ENCODE measurements around the gene LIN54. TPM values are rescaled to one million over a fixed set of nuclear protein-coding genes. Genes with fewer than 3 reads are reported as not detected.
"Not testable (repeated sequence)": the region's sequence is repeated elsewhere in the genome, so short reads cannot be mapped to it uniquely, and the experiment has no call there.

The LIN54 gene
- total and polyA plus RNA-seq, 5 donors = 2.2 to 7.7 (median 7.3) TPM

- intact Hi-C loops (cut with DNase I) = loop anchor here in 2 of 4 donors (2.0 to 10.0 kb wide), 3 partner anchors 23 to 117 kb away; partner anchors contain the start of genes COPS4 (in 1 of the 2) and SEC31A (in 1 of the 2)
- ATAC-seq = peak; percentile 0 to 2
- H3K9me3 ChIP-seq (ENCODE audit: control insufficient read depth, low read length) = no peaks in the 10 kb centered on the region
- H3K4me3 ChIP-seq (ENCODE audit: low read length) = peak overlapping the region; percentile 68
- H3K27me3 ChIP-seq (ENCODE audit: control insufficient read depth, insufficient read depth) = no peaks in the 10 kb centered on the region
- peak overlapping the region; percentile 58 for H3K27ac ChIP-seq (ENCODE audit: low read length)
- under 1% methylated on average over 43 of the region's 43 CpGs for WGBS
- no peaks in the 10 kb centered on the region for H3K4me1 ChIP-seq (ENCODE audit: control insufficient read depth, insufficient read depth, low read length)
- peak; percentile 41 to 70 (median 64) for DNase-seq
Observed at GRCh38 chr4:83012200-83012686, 1.6 kb upstream of the LIN54 start.

DNA sequence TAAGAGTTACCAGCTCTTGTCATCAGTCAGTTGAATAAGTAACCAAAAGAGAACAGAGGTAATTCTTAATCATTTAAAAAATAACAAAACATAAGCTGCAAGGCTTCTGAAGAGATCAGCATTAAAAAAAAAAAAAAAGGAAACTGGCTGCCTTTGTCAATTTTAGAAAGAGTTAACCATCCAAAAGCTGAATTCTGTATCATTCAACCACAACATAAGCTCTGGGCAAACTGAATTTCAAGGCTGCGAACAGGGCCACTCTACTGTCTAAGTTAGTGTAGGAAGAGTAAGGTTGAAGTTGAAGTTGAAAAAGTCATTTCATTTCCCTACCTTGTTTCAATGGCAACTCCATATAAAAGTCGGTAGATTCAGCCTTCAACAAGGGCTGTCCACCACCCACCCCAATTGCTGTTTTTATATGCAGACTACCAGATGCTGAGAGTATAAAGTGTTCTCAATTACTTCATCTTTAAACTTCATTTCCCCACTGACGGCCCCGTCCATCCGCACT, 1.1 kb upstream of the LIN54 start:
- Histone ChIP-seq H3K4me3 (ENCODE audit: low read length) (peak overlapping the region; percentile 68), H3K4me1 (ENCODE audit: control insufficient read depth, insufficient read depth, low read length) (no peaks in the 10 kb centered on the region), H3K27me3 (ENCODE audit: control insufficient read depth, insufficient read depth) (no peaks in the 10 kb centered on the region), H3K27ac (ENCODE audit: low read length) (peak overlapping the region; percentile 58), H3K9me3 (ENCODE audit: control insufficient read depth, low read length) (no peaks in the 10 kb centered on the region)
- ATAC-seq (no peak), DNase-seq (no peak)
- whole genome bisulfite sequencing = 2% methylated on average over 5 of the region's 5 CpGs
- intact Hi-C loops (cut with DNase I) = loop anchor here in 2 of 4 donors (2.0 to 10.0 kb wide), 3 partner anchors 23 to 117 kb away; partner anchors contain the start of genes COPS4 (in 1 of the 2) and SEC31A (in 1 of the 2)

GRCh38 chr4:83010111-83010521, 507 bp downstream of the LIN54 start:
- Histone ChIP-seq H3K27ac (ENCODE audit: low read length) (peak overlapping the region; percentile 68), H3K9me3 (ENCODE audit: control insufficient read depth, low read length) (no peaks in the 10 kb centered on the region), H3K4me3 (ENCODE audit: low read length) (peak overlapping the region; percentile 79), H3K27me3 (ENCODE audit: control insufficient read depth, insufficient read depth) (no peaks in the 10 kb centered on the region), H3K4me1 (ENCODE audit: control insufficient read depth, insufficient read depth, low read length) (no peaks in the 10 kb centered on the region)
- ATAC-seq (no peak), DNase-seq (no peak)
- WGBS = under 1% methylated on average over 14 of the region's 14 CpGs
- intact Hi-C loops (cut with DNase I) = loop anchor here in 2 of 4 donors (5.0 to 10.0 kb wide), 2 partner anchors 113 to 115 kb away; partner anchors contain the start of gene SEC31A (in 1 of the 2)

GRCh38 chr4:83009529-83009928, 1.1 kb downstream of the LIN54 start:
- Histone ChIP-seq H3K27ac (ENCODE audit: low read length) (no peak overlapping the region), H3K4me3 (ENCODE audit: low read length) (peak overlapping the region; percentile 79), H3K9me3 (ENCODE audit: control insufficient read depth, low read length) (no peaks in the 10 kb centered on the region), H3K27me3 (ENCODE audit: control insufficient read depth, insufficient read depth) (no peaks in the 10 kb centered on the region), H3K4me1 (ENCODE audit: control insufficient read depth, insufficient read depth, low read length) (no peaks in the 10 kb centered on the region)
- intact Hi-C loops (cut with DNase I) = no loop called here
- DNase-seq (no peak), ATAC-seq (no peak)
- WGBS = 70% methylated on average over 3 of the region's 3 CpGs

DNA sequence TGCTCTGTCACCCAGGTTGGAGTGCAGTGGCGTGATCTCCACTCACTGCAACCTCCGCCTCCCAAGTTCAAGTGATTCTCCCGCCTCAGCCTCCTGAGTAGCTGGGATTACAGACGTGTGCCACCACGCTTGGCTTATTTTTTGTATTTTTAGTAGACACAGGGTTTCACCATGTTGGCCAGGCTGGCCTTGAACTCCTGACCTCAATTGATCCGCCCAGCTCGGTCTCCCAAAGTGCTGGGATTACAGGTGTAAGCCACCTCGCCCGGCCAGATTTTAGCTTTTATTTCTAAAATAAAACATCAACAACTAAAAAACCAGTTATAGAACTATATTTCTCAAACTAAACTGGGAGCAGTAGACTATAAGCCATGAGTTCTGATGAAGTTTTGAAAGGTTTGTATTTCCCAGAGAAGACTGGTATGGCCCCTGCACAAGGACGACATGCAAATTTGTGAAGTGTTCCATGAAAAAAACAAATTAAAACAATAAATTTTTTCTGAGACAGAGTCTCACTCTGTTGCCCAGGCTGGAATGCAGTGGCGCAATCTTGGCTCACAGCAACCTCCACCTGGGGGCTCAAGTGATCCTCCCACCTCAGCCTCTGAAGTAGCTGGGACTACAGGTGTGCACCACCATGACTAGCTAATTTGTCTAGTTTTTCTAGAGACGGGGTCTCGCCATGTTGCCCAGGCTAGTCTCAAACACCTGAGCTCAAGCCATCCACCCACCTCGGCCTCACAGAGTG, 7.4 kb downstream of the LIN54 start:
- H3K27ac ChIP-seq (ENCODE audit: low read length); H3K4me1 ChIP-seq (ENCODE audit: control insufficient read depth, insufficient read depth, low read length); H3K9me3 ChIP-seq (ENCODE audit: control insufficient read depth, low read length); intact Hi-C loops (cut with DNase I); H3K4me3 ChIP-seq (ENCODE audit: low read length); DNase-seq; ATAC-seq; H3K27me3 ChIP-seq (ENCODE audit: control insufficient read depth, insufficient read depth): not testable (repeated sequence)
- WGBS = 91% methylated on average over 14 of the region's 14 CpGs

GRCh38 chr4:83002329-83002728, 8.3 kb downstream of the LIN54 start:
- Histone ChIP-seq H3K27me3 (ENCODE audit: control insufficient read depth, insufficient read depth) (no peaks in the 10 kb centered on the region), H3K4me3 (ENCODE audit: low read length) (no peak overlapping the region), H3K9me3 (ENCODE audit: control insufficient read depth, low read length) (no peaks in the 10 kb centered on the region), H3K4me1 (ENCODE audit: control insufficient read depth, insufficient read depth, low read length) (no peaks in the 10 kb centered on the region), H3K27ac (ENCODE audit: low read length) (no peak overlapping the region)
- WGBS = 94% methylated on average over 3 of the region's 3 CpGs
- DNase-seq (no peak), ATAC-seq (no peak)
- intact Hi-C loops (cut with DNase I) = no loop called here

- Histone ChIP-seq H3K9me3 (ENCODE audit: control insufficient read depth, low read length) (no peaks in the 10 kb centered on the region), H3K27me3 (ENCODE audit: control insufficient read depth, insufficient read depth) (no peaks in the 10 kb centered on the region), H3K4me3 (ENCODE audit: low read length) (no peak overlapping the region), H3K4me1 (ENCODE audit: control insufficient read depth, insufficient read depth, low read length) (no peaks in the 10 kb centered on the region), H3K27ac (ENCODE audit: low read length) (no peak overlapping the region)
- ATAC-seq = no peak
- intact Hi-C loops (cut with DNase I) = no loop called here
- DNase-seq = no peak
Observed at GRCh38 chr4:82998898-82999297, 11.7 kb downstream of the LIN54 start.

- Histone ChIP-seq H3K9me3 (ENCODE audit: control insufficient read depth, low read length) (no peaks in the 10 kb centered on the region), H3K27ac (ENCODE audit: low read length) (no peak overlapping the region), H3K4me1 (ENCODE audit: control insufficient read depth, insufficient read depth, low read length) (no peaks in the 10 kb centered on the region), H3K4me3 (ENCODE audit: low read length) (no peak overlapping the region), H3K27me3 (ENCODE audit: control insufficient read depth, insufficient read depth) (no peaks in the 10 kb centered on the region)
- ATAC-seq (no peak), DNase-seq (no peak)
- intact Hi-C loops (cut with DNase I) = no loop called here
- WGBS = 74% methylated on average over 4 of the region's 4 CpGs
Observed at GRCh38 chr4:82994834-82995233, 15.8 kb downstream of the LIN54 start.

DNA sequence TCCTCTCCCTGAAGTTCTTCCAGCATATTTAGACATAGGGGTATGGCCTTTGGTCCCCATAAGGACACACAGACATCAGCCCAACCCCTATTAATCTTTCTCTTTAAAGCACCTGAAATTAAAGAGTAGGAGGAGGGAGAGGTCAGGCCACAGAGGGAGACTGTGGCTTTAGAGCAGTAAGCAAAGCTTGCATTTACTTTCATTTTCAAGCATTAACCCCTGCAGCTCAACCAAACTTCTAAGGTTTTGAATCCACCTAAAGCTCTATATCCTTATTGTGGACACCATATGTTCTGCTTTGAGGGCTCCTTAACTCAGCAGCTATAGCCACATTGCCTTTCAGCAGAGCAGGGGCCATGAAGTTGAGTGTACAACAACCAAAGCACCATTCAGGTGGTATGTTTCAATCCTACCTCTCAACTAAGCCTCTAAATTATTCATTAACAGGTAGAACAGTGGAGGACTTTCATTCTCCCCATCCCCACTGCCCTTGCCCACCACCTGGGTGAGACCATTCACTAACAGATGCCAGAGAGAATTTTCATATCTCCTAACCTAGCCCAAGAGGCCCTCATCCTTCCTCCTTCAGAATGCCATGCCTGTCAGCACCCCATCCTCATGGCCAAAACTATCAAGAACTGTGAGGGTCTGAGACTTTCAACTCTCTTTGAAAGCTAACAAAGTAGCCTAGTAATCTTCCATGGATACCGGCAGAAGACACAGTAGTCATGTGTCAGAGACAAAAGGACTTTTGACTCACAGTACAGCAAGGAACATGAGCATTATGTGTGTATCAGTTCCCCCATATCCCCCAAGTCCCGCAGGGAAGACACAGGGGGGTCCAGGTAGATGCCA, 20.8 kb downstream of the LIN54 start:
- WGBS = 87% methylated on average over 2 of the region's 2 CpGs
- DNase-seq (no peak), ATAC-seq (no peak)
- Histone ChIP-seq H3K4me1 (ENCODE audit: control insufficient read depth, insufficient read depth, low read length) (no peaks in the 10 kb centered on the region), H3K4me3 (ENCODE audit: low read length) (no peak overlapping the region), H3K9me3 (ENCODE audit: control insufficient read depth, low read length) (no peaks in the 10 kb centered on the region), H3K27ac (ENCODE audit: low read length) (no peak overlapping the region), H3K27me3 (ENCODE audit: control insufficient read depth, insufficient read depth) (no peaks in the 10 kb centered on the region)
- intact Hi-C loops (cut with DNase I) = no loop called here

DNA sequence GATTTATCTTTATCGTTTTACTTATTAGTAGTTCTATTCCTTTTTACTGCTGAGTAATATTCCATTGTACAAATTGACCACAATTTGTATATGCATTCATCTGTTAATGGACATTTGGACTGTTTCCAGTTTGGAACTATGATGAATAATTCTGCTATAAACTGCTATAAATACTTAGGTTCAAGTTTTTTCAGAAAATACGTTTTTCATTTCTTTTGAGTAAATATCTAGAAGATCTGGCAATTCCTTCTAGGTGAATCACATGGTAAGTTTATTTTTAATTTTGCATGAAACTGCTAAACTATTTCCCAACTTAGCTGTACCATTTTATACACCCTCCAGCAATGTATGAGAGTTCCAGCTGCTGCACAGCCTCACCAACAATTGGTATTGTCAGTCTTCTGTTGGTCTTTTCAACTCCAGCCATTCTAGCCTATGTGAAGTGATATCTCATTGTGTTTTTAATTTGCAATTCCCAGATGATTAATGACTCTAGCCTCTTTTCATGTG, 22.2 kb downstream of the LIN54 start:
- Histone ChIP-seq H3K27ac (ENCODE audit: low read length) (no peak overlapping the region), H3K4me3 (ENCODE audit: low read length) (no peak overlapping the region), H3K4me1 (ENCODE audit: control insufficient read depth, insufficient read depth, low read length) (no peaks in the 10 kb centered on the region), H3K27me3 (ENCODE audit: control insufficient read depth, insufficient read depth) (no peaks in the 10 kb centered on the region), H3K9me3 (ENCODE audit: control insufficient read depth, low read length) (no peaks in the 10 kb centered on the region)
- intact Hi-C loops (cut with DNase I) = no loop called here
- DNase-seq (no peak), ATAC-seq (no peak)
- WGBS = 90% methylated on average over 2 of the region's 2 CpGs

Measured in right cardiac atrium (tissue), 5 donors.